HG03196 (cell line): ENCODE data around the gene CHPT1.
A peak's percentile ranks its signal among the peaks of the same experiment; 100 is the strongest.

ENCODE experiments used
- ATAC-seq: cut with Tn5 transposase; IDR thresholded peaks from one replicate; pipeline ENCODE4 v1.9.1; 2021; ENCODE audit not compliant: unreplicated experiment

The CHPT1 gene

GRCh38 chr12:101761350-101761749 lies 63.9 kb downstream of the CHPT1 start:
- no peak for ATAC-seq

DNA sequence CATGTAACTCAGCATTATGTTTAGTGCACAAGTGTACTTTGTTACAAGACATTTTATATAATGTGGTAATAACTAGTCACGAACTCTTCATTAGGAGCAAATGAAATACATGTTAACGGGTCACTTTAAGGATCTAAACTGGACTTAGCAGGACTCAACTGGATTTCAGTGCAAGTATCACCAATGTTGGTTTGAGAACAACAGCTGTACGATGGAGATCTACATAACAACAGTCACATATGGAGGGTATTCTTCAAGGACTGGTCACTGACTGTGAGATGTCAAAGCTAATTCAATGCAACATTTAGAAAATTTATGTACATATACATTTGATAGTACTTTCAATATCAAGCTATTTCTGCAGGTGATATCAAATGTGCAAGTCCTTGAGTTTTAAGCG lies 64.3 kb downstream of the CHPT1 start:
- ATAC-seq = no peak

DNA sequence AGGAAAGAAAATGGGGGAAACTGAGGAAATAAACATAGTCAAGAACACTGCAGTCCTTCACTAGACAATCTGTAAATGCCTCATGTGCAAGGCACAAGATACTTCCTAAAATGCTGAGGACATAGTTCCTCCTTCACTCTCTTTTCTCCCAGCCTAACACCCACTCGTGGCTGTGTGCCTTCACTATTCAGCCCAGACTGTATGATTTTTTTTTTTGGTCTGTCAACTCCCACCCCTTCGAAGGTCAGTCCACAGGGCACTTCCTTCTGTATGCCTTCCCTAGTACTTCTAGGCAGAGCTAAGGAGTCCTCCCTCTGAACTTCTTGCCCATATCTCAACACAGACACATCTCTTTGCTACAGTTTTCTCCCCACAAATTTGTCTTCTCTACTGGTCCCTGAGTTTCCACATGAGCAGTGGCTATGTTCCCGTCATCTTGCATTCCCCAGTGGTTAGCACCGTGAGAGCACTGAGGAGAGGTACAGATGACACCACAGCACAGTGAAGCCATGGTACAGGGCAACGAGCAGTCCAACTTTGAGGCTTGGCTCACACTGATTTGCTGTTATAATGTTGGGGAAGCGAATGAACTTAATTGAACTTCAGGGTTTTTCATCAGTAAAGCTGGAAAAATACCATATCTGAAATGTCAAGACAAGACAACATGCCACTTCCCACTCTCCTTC lies 65.9 kb downstream of the CHPT1 start:
- ATAC-seq = no peak

- ATAC-seq = no peak
Measured at GRCh38 chr12:101764051-101764792, 66.8 kb downstream of the CHPT1 start.

GRCh38 chr12:101767537-101767936 lies 70.1 kb downstream of the CHPT1 start:
- ATAC-seq = no peak

DNA sequence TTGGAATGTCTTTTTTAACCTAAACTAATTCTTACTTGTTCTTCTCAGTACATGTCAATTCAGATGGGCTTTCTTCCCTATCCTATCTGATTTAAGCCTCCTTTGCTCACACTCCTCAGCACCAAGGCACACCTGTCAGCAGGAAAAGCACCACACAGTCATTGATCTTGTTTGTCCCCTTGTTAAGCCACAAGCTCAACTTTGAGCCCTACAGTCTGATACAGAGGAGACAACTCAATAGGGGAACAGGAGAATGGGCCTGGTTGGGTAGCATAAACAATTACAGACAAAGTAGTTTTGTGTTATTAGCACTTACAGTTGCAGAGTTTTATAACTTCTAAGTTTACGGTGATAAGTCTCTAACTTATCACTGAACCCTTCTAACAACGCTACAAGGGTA lies 71.3 kb downstream of the CHPT1 start:
- ATAC-seq = no peak

- no peak for ATAC-seq
Measured at GRCh38 chr12:101769865-101770264, 72.4 kb downstream of the CHPT1 start.

- no peak for ATAC-seq
Measured at GRCh38 chr12:101772012-101772775, 74.8 kb downstream of the CHPT1 start.

DNA sequence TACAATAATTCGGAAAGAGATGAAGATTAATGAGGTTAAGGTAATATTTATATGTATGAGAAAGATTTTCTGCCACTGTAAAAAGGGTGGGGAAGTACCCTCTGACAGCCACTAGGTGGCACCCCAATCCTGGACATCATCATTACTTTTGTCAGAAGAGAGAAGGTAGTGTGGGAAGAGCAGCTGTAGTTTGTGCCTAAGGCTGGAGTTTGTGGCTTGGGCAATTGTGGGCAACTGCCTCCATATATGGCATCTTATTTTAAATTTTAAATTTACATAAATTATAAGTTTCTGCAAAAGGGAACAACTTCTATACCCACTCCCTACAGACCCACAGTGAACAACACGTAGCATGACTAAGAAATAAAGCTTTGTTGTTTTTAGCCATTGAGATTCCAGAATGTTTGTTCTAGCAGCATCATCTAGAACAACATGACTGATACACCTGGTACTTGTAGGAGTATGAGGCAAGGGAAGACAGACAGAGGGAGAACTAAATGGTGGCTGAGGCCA lies 76.3 kb downstream of the CHPT1 start:
- peak; percentile 79 for ATAC-seq

DNA sequence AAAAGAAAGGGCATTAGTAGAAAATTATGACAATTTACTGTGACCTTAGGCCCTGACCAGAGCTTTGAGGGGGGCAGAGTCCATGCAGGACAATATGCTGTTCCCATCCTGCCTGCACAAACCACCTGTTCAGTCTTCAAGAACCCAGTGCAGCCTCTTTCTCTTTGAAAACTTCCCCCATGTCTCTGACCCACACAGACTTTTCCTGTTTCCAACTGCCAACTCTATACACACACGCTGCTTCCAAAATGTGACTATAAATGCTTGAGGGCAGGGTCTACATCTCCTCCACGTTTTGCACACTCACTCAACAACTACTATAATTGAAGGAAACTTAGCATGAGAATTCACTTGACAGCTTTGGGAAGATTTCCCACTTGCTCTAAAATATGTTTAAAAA lies 78.4 kb downstream of the CHPT1 start:
- ATAC-seq = no peak

GRCh38 chr12:101777485-101777884 lies 80.0 kb downstream of the CHPT1 start:
- no peak for ATAC-seq

DNA sequence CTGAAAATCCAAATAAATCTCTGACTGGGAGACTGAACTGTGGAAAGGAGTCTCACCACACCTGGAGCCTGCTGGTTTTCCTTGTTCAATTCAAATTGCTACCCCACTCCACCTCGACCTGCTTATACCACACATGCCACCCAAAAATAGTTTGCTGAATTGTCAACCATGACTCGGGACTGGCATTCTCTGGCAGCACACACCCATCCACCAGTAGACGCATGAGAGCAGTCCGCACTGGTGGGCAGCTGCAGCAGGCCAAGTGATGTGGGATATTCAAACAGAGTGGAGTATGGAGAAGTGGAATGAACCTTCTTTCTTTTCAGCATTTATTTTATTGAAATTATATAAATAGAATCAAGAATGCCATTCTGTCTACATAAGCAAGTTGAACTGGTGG lies 80.5 kb downstream of the CHPT1 start:
- ATAC-seq = no peak
